HG03565 (cell line): ENCODE measurements around the gene USP36.

Experiments used
- ATAC-seq: cut with Tn5 transposase; IDR thresholded peaks from one replicate; pipeline ENCODE4 v1.9.1; 2021; ENCODE audit warnings: mild to moderate bottlenecking, moderate library complexity; ENCODE audit not compliant: unreplicated experiment

The USP36 gene

GRCh38 chr17:78746263-78746948 is 94.2 kb downstream of the USP36 start:
- no peak for ATAC-seq
